Neuronal stem cell (in vitro differentiated cells): Measurements from ENCODE around the gene ARHGAP12.

ENCODE experiments used
- DNase-seq: peaks from one replicate; pipeline ENCODE4 v3.0.0-alpha.2; 2013; ENCODE audit warnings: low spot score
- H2AFZ ChIP-seq: one replicate; pipeline ENCODE4 v1.6.1; 2013; ENCODE audit warnings: mild to moderate bottlenecking, low read length, inconsistent platforms
- H2AK5ac ChIP-seq: 2 replicates; pipeline ENCODE4 v1.6.1; 2013; ENCODE audit warnings: low read depth, mild to moderate bottlenecking, inconsistent platforms, low read length, moderate library complexity, mixed read lengths
- H2BK120ac ChIP-seq: 2 replicates; pipeline ENCODE4 v1.6.1; 2013; ENCODE audit warnings: low read depth, mild to moderate bottlenecking, inconsistent platforms, low read length, moderate library complexity, mixed read lengths
- H2BK12ac ChIP-seq: one replicate; pipeline ENCODE4 v1.6.1; 2013; ENCODE audit warnings: low read length, inconsistent platforms
- H2BK15ac ChIP-seq: 2 replicates; pipeline ENCODE4 v1.6.1; 2013; ENCODE audit warnings: mild to moderate bottlenecking, low read length, inconsistent platforms, mixed read lengths
- H2BK5ac ChIP-seq: one replicate; pipeline ENCODE4 v1.6.1; 2013; ENCODE audit warnings: inconsistent platforms, mild to moderate bottlenecking, low read length, moderate library complexity
- H3K14ac ChIP-seq: one replicate; pipeline ENCODE4 v1.6.1; 2013; ENCODE audit warnings: low read length, inconsistent platforms
- H3K18ac ChIP-seq: 2 replicates; pipeline ENCODE4 v1.6.1; 2013; ENCODE audit warnings: low read length, inconsistent platforms
- H3K23ac ChIP-seq: 2 replicates; pipeline ENCODE4 v1.6.1; 2013; ENCODE audit warnings: low read depth, mild to moderate bottlenecking, mixed read lengths, low read length, inconsistent platforms; ENCODE audit not compliant: poor library complexity
- H3K27ac ChIP-seq: replicated peaks from 3 replicates; pipeline ENCODE4 v1.5.1; 2013; ENCODE audit warnings: low read length, inconsistent platforms
- H3K27me3 ChIP-seq, 3 experiments: 2 replicates each; pipeline ENCODE4 v1.6.1; 2013; ENCODE audit warnings: low read length in 3 of 3, mild to moderate bottlenecking in 2 of 3, inconsistent platforms in 1 of 3, low read depth in 1 of 3, mixed read lengths in 1 of 3, moderate library complexity in 1 of 3; ENCODE audit not compliant: control insufficient read depth in 3 of 3, insufficient read depth in 3 of 3
- H3K36me3 ChIP-seq, 2 donors: replicated peaks in 1 of 2; 2 replicates each; pipeline ENCODE4 v1.6.1; 2013; ENCODE audit warnings: low read length in 2 of 2; ENCODE audit not compliant: control insufficient read depth in 2 of 2, insufficient read depth in 2 of 2
- H3K4ac ChIP-seq: 2 replicates; pipeline ENCODE4 v1.6.1; 2013; ENCODE audit warnings: inconsistent platforms, mild to moderate bottlenecking, low read length, moderate library complexity
- H3K4me1 ChIP-seq, 2 donors: 1 replicate in 1 of 2; 2 replicates in 1 of 2; pipeline ENCODE4 v1.6.1; 2013; ENCODE audit warnings: low read length in 2 of 2, low read depth in 1 of 2; ENCODE audit not compliant: control insufficient read depth in 2 of 2, insufficient read depth in 1 of 2
- H3K4me2 ChIP-seq: one replicate; pipeline ENCODE4 v1.6.1; 2013; ENCODE audit warnings: mild to moderate bottlenecking, low read length, inconsistent platforms; ENCODE audit not compliant: insufficient read depth, poor library complexity, severe bottlenecking
- H3K4me3 ChIP-seq, 2 donors: 2 replicates each; pipeline ENCODE4 v1.5.1; 2013; ENCODE audit warnings: low read length in 2 of 2, mild to moderate bottlenecking in 2 of 2, inconsistent platforms in 1 of 2, moderate library complexity in 1 of 2
- H3K79me1 ChIP-seq: one replicate; pipeline ENCODE4 v1.6.1; 2013; ENCODE audit warnings: low read depth, mild to moderate bottlenecking, inconsistent platforms, low read length, moderate library complexity
- H3K9ac ChIP-seq: one replicate; pipeline ENCODE4 v1.6.1; 2013; ENCODE audit warnings: mild to moderate bottlenecking, low read depth, low read length, inconsistent platforms; ENCODE audit not compliant: poor library complexity
- H3K9me3 ChIP-seq, 2 donors: replicated peaks in 1 of 2; 2 replicates each; pipeline versions ENCODE3 to v1.6.1; 2013; ENCODE audit warnings: low read length in 2 of 2, mild to moderate bottlenecking in 2 of 2, inconsistent platforms in 1 of 2, low read depth in 1 of 2, mixed read lengths in 1 of 2, moderate library complexity in 1 of 2; ENCODE audit not compliant: control insufficient read depth in 2 of 2, insufficient read depth in 1 of 2
- H4K8ac ChIP-seq: one replicate; pipeline ENCODE4 v1.6.1; 2013; ENCODE audit warnings: low read depth, mild to moderate bottlenecking, inconsistent platforms, low read length, moderate library complexity
- H4K91ac ChIP-seq: one replicate; pipeline ENCODE4 v1.6.1; 2013; ENCODE audit warnings: low read length, low read depth, mild to moderate bottlenecking, inconsistent platforms; ENCODE audit not compliant: poor library complexity
- WGBS, 2 donors: extraction: QIAGEN DNeasy Blood & Tissue Kit; methylation state at CpG; one replicate each; pipeline ENCODE4 v1.1.7; 2013; ENCODE audit warnings: missing lambda C conversion rate in 2 of 2, mixed read lengths in 1 of 2; ENCODE audit not compliant: insufficient read length in 2 of 2, insufficient replicate concordance in 1 of 2; ENCODE audit errors: extremely low coverage in 2 of 2; 5-methylcytosine and 5-hydroxymethylcytosine counted together

ARHGAP12 gene

DNA sequence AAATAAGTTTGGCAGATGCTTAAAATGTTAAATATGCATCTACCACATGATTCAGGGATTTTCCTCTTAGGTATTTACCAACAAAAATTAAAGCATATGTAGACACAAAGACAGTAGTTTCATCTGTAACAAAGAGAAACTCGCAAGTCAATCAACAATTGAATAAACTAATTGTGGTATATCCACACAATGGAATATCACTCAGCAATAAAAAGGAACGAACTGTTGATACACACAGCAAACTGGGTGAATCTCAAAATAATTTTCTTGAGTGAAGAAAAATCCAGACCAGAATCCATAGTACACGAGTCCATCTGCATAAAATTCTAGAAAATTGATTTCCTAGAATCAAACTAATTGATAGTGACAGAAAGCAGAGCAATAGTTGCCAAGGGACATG, 5.2 kb downstream of the ARHGAP12 start:
- H2AK5ac ChIP-seq: no peak overlapping the region
- no peak overlapping the region for H4K91ac ChIP-seq
- H2BK120ac ChIP-seq: no peak overlapping the region
- no peak for DNase-seq
- no peak overlapping the region for H3K27ac ChIP-seq
- no peak overlapping the region for H2BK15ac ChIP-seq
- H3K14ac ChIP-seq: no peak overlapping the region
- H2BK5ac ChIP-seq: no peak overlapping the region
- H3K9me3 ChIP-seq: peaks cover 0 to 11% of the 10 kb centered on the region in 2 donors
- H3K23ac ChIP-seq: no peak overlapping the region
- H3K4me2 ChIP-seq: no peak overlapping the region
- H4K8ac ChIP-seq: no peak overlapping the region
- H3K4ac ChIP-seq: no peak overlapping the region
- peaks cover 3 to 7% of the 10 kb centered on the region in 2 donors for H3K4me1 ChIP-seq
- H3K79me1 ChIP-seq: peaks cover 7% of the 10 kb centered on the region
- H2BK12ac ChIP-seq: no peak overlapping the region
- no peak overlapping the region for H3K18ac ChIP-seq
- no peaks in the 10 kb centered on the region for H3K27me3 ChIP-seq
- peaks cover 0 to 3% of the 10 kb centered on the region in 2 donors for H3K36me3 ChIP-seq
- no CpG with 5 or more reads among the region's 3 CpGs for WGBS, 2 donors
- H2AFZ ChIP-seq: no peak overlapping the region
- no peak overlapping the region for H3K9ac ChIP-seq
- H3K4me3 ChIP-seq: no peak overlapping the region

DNA sequence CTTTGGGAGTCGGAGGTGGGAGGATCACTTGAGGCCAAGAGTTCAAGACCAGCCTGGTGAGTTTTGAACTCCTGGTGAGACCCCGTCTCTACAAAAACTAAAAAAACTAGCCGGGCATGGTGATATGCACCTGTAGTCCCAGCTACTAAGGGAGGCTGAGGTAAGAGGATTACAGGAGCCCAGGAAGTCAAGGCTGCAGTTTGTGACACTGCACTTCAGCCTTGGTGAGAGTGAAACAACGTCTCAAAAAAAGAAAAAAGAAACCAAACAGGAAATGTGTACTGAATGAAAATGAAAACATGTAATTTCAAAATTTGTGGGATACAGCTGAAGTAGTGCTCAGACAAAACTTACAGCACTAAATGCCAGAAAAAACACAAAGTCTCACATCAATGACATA, 7.6 kb downstream of the ARHGAP12 start:
- H3K27ac ChIP-seq: no peak overlapping the region
- H2AK5ac ChIP-seq: no peak overlapping the region
- H3K9me3 ChIP-seq: peaks cover 0 to 11% of the 10 kb centered on the region in 2 donors
- peaks cover 0 to 4% of the 10 kb centered on the region in 2 donors for H3K36me3 ChIP-seq
- WGBS, 2 donors: no CpG with 5 or more reads among the region's 4 CpGs
- H2BK15ac ChIP-seq: no peak overlapping the region
- H3K27me3 ChIP-seq: no peaks in the 10 kb centered on the region
- no peak overlapping the region for H3K9ac ChIP-seq
- no peak overlapping the region for H3K14ac ChIP-seq
- H3K4me1 ChIP-seq: peaks cover 0 to 2% of the 10 kb centered on the region in 2 donors
- H4K91ac ChIP-seq: no peak overlapping the region
- no peak overlapping the region for H2BK12ac ChIP-seq
- no peak overlapping the region for H2AFZ ChIP-seq
- H2BK120ac ChIP-seq: no peak overlapping the region
- H3K18ac ChIP-seq: no peak overlapping the region
- no peak overlapping the region for H3K4me2 ChIP-seq
- H3K79me1 ChIP-seq: peaks cover 4% of the 10 kb centered on the region
- no peak overlapping the region for H3K4ac ChIP-seq
- DNase-seq: no peak
- no peak overlapping the region for H3K23ac ChIP-seq
- H2BK5ac ChIP-seq: no peak overlapping the region
- no peak overlapping the region for H3K4me3 ChIP-seq
- no peak overlapping the region for H4K8ac ChIP-seq

- Histone ChIP-seq H4K91ac (no peak overlapping the region), H2BK15ac (no peak overlapping the region), H2BK12ac (no peak overlapping the region), H4K8ac (no peak overlapping the region), H2AFZ (no peak overlapping the region), H3K79me1 (peaks cover 4% of the 10 kb centered on the region), H3K9ac (no peak overlapping the region), H3K4me2 (no peak overlapping the region), H3K4ac (no peak overlapping the region), H3K9me3 (peaks cover 0 to 11% of the 10 kb centered on the region in 2 donors), H2BK5ac (no peak overlapping the region), H3K4me1 (no peaks in the 10 kb centered on the region), H3K4me3 (no peak overlapping the region), H3K36me3 (peaks cover 0 to 4% of the 10 kb centered on the region in 2 donors), H3K14ac (no peak overlapping the region), H3K27me3 (no peaks in the 10 kb centered on the region), H3K27ac (no peak overlapping the region), H3K18ac (no peak overlapping the region), H2BK120ac (no peak overlapping the region), H2AK5ac (no peak overlapping the region), H3K23ac (no peak overlapping the region)
- WGBS, 2 donors: no CpG with 5 or more reads among the region's 2 CpGs
- DNase-seq: no peak
These were observed 8.1 kb downstream of the ARHGAP12 start for GRCh38 chr10:31920538-31920937.

DNA sequence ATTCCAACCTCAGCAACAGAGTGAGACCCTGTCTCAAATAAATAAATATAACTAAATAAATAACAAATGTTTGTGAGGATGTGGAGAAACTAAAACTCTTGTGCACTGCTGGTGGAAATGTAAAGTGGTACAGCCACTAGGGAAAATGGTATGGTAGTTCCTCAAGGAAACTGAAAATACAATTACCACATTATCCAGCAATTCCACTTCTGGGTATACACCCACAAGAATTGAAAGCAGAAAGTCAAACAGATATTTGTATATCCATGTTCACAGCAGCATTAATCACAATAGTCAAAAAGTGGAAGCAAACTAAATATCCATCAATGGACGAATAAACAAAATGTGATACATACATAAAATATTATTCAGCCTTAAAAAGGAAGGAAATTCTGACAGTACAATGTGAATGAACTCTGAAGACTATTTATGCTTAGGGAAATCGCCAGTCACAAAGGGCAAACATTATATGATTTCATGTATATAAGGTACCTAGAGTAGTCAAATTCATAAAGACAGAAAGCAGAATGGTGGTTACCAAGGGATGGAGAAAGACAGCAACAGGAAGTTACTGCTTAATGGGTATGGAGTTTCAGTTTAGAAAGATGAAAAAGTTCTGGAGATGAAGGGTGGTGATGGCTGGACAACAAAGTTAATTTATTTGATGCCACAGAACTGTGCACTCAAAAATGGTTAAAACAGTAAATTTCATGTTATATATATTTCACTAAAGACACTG, 9.8 kb downstream of the ARHGAP12 start:
- Histone ChIP-seq H2AK5ac (no peak overlapping the region), H2BK5ac (no peak overlapping the region), H2AFZ (no peak overlapping the region), H4K91ac (no peak overlapping the region), H3K4me1 (no peaks in the 10 kb centered on the region), H3K4me2 (no peak overlapping the region), H3K14ac (no peak overlapping the region), H2BK15ac (no peak overlapping the region), H2BK120ac (no peak overlapping the region), H3K9ac (no peak overlapping the region), H3K27ac (no peak overlapping the region), H2BK12ac (no peak overlapping the region), H4K8ac (no peak overlapping the region), H3K23ac (no peak overlapping the region), H3K18ac (no peak overlapping the region), H3K36me3 (peaks cover 0 to 4% of the 10 kb centered on the region in 2 donors), H3K27me3 (no peaks in the 10 kb centered on the region), H3K4ac (no peak overlapping the region), H3K9me3 (peaks cover 0 to 8% of the 10 kb centered on the region in 2 donors), H3K4me3 (no peak overlapping the region), H3K79me1 (peaks cover 4% of the 10 kb centered on the region)
- no CpG with 5 or more reads among the region's 2 CpGs for WGBS, 2 donors
- no peak for DNase-seq
